HG03135 (cell line): Measurements from ENCODE around the gene KIF15.

Experiments
- ATAC-seq: cut with Tn5 transposase; IDR thresholded peaks from one replicate; pipeline ENCODE4 v1.9.1; 2021; ENCODE audit warnings: mild to moderate bottlenecking, moderate library complexity; ENCODE audit not compliant: unreplicated experiment

KIF15 gene

DNA sequence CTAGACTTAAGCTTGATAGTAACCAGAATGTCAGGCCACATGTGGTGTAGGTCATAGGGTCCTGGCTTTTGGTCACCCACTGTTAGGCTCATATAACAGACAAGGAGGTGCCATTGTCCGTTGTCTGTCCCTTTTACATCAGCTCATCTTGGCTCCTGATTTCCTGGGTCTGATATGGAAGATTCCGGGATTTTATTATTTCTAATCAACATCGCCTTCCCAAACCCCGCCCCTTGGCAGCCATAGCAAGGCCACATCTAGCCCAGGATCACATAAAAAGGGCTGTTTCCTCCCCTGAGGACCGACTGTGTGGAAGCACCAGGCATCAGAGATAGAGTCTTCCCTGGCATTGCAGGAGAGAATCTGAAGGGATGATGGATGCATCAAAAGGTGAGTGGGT, 112.7 kb downstream of the KIF15 start, which contains the start of gene TGM4:
TGM4 (plus strand) TSS at position 301 of the 400 bp plus-strand sequence; CDS start at position 372, 71 bp downstream.
- no peak for ATAC-seq

GRCh38 chr3:44875596-44875995, 114.0 kb downstream of the KIF15 start:
- no peak for ATAC-seq

DNA sequence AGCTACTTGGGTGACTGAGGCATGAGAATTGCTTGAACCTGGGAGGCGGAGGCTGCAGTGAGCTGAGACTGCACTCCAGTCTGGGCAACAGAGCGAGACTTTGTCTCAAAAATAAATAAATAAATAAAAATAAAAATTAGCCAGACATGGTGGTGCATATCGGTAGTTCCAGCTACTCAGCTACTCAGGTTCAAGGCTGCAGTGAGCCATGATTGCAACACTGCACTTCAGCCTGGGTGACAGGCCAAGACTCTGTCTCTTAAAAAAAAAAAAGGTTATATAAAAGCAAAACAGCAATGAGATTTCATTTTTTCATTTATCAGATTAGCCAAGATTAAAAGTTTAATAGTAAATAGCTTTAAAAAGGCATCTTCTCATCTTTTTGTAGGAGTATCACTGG, 115.7 kb downstream of the KIF15 start:
- ATAC-seq, result no peak

DNA sequence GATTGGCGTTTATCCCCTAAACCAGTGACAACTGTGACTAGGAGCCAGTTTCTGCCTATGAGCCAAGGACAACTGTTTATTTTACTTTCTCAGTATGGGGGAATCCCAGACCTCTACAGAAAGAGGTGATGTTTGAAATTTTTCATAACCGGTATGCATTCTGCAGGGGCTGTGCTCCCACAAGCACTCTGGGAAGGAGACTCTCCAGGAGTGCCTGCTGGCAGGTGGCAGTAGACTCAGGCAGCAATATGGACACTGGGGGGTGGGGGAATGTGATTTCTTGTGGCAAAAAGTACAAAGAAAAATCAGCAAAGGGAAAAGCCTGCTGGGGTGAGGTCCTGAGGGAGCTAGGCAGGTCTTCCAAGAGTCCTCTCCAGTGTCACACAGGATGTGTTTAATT, 118.7 kb downstream of the KIF15 start:
- no peak for ATAC-seq

- ATAC-seq, result no peak
Observed at GRCh38 chr3:44883213-44883955, 121.8 kb downstream of the KIF15 start.

DNA sequence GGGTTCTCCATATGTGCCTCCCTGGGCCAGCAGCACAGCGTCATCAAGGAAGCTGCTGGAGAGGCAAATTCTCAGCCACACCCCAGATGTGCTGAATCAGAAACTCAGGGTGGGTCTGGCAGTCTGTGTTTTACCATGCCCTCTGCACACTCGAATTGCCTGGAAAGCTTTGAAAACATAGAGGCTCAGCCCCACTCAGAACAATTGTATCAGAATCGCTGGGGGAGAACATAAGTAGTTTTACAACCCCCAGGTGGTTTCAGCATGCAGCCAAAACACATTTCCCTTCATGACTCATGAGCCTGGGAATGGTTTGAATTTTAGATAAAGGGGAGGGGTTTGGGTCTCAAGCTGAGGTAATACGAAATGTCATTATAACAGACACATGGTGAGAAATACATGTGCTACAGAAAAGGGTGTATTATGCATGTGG, 122.4 kb downstream of the KIF15 start:
- no peak for ATAC-seq

- ATAC-seq, result no peak
Observed at GRCh38 chr3:44885618-44886017, 124.0 kb downstream of the KIF15 start.

- no peak for ATAC-seq
Observed at GRCh38 chr3:44886561-44886960, 125.0 kb downstream of the KIF15 start.

- ATAC-seq, result no peak
Observed at GRCh38 chr3:44887101-44887500, 125.5 kb downstream of the KIF15 start.

DNA sequence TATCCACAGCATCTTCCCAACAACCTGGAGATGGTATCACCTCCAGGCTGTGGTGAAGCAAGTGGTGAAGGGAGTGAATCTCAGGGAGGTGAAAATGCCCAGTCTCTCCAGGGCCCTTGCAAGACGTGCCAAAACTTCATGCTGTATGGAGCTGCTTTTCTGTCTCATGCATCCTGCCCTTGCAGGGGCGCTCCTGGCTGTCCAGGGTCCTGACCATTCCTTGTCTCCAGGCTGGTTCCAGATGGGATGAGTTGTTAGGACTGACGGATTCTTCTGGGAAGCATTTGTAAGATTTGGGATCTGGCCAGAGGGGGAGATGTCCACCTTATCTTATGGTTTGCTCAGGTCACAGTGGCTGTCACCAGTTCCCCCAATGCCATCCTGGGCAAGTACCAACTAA, 128.7 kb downstream of the KIF15 start:
- no peak for ATAC-seq

DNA sequence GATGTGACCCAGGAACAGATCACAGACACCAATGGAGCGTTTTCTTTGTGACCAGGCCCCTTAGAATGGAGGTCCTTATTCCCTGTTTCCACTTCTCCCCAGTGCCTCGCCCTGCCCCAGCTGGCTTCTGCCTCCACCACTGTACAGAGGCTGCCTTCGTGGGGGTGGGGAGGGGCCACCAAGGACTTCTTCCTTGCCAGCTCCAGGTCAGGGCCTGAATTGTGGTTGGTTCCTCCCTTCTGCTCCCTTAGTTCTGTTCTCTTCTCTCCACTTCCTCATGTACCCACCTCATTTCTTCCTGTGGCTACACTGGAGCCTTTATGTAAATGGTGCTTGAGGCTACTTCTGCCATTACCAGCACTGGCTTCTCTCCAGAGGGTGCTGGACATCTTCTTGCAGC, 129.3 kb downstream of the KIF15 start:
- no peak for ATAC-seq

DNA sequence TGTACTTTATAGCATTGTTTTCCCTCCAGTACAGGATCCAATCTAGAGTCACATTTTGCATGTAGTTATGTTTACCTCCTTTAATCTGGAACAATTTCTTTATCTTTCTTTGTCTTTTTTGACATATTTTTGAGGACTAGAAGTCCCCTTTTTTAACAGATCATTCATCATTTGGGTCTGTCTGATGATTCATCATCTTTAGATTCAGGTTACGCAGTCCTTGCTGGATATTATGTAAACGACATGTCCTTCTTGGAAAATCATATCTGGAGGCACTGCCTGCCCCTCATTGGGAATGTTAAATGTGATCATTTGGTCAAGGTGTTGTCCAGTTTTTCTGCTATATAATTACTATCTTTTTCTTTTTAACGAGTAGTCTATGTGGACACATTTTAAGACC, 131.1 kb downstream of the KIF15 start:
- no peak for ATAC-seq

GRCh38 chr3:44893097-44893496, 131.5 kb downstream of the KIF15 start:
- ATAC-seq, result no peak

GRCh38 chr3:44894485-44894884, 132.9 kb downstream of the KIF15 start:
- no peak for ATAC-seq

DNA sequence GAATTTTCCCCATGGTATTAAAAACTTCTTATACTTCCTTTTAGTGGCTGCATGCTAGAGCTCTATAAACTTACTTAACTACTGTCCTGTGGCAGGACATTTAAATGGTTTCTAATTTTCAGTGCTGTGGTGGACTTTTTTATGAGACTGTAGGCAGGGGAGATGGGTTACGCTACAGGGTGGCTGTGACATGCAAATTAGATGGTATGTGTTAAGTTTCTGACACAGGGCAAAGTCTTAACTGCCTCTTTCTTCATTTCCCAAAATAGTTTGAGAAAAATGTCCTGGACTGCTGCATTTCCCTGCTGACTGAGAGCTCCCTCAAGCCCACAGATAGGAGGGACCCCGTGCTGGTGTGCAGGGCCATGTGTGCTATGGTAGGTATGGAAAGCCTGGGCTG, 134.8 kb downstream of the KIF15 start:
- ATAC-seq, result no peak

- no peak for ATAC-seq
Observed at GRCh38 chr3:44899683-44900367, 138.2 kb downstream of the KIF15 start.

GRCh38 chr3:44902628-44903027, 141.0 kb downstream of the KIF15 start:
- ATAC-seq, result no peak
